NCI-H2107 treated with DMSO at 0.1 percent for 48 hours (cell line): ENCODE data around the gene TLR4.

Experiments used
- DNase-seq: peaks from one replicate; lab custom pipeline; 2025; ENCODE audit not compliant: unreplicated experiment; lab: John Stamatoyannopoulos, UW

Gene TLR4

GRCh38 chr9:117704024-117704575 is at the start of gene TLR4:
Gene TLR4, plus strand, starts transcription at chr9:117704403. Its CDS starts 70 bp downstream, at chr9:117704473.
- no peak for DNase-seq

- DNase-seq, result no peak
Observed at GRCh38 chr9:117656002-117656401, 48.2 kb upstream of the TLR4 start.

DNA sequence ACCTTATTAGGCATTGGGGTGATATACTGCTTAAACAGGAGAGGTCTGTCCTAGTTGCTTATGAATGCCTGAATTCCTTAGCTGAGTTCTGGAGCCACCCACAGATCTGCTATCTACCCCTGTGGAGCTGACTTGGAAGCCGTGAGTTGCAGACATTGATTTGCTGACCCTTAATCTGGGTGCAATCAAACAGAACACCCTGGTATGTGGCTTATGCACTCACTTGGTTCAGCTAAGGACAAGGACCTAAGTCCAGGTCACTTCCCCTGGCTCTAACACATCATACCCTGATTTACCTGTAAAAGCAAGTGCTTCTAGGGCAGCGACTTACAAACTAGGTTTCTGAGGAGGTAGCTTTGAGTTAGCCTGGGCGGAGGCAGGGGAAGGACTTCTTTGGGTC is 41.6 kb upstream of the TLR4 start:
- DNase-seq, result no peak

GRCh38 chr9:117664419-117664818 is 39.8 kb upstream of the TLR4 start:
- DNase-seq, result no peak

DNA sequence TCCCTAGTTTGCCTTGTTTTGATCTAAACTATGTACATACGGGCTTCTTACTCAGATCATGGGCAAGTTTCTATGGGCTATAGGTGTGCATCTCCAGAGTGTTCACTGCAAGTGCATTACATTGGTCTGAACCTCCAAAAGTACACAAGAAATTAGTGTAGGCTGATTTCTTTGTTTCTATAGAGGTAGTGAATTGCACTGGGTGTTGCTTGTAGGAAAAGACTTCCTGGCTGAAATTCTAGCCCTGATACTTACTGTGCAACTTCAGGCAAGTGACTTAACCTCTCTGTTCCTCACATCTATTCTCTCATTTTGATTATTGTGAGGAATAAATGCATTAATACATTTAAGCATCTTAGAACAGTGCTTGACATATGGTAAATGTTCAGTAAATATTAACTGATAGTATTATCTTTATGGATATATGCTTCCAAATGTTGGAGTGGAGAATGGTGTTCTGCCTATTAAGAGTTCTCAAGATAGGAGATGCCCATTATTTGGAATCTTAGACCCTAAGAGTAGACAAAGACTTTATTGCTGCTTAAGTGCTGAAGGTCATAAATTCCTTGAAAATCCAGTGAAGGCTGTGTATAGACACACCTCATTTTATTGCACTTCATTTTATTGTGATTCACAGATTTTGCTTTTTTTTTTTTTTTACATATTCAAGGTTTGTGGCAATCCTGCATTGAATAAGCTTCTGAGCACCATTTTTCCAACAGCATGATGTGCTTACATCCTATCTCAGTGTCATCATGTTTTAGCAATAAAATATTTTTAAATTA is 38.4 kb upstream of the TLR4 start:
- no peak for DNase-seq

DNA sequence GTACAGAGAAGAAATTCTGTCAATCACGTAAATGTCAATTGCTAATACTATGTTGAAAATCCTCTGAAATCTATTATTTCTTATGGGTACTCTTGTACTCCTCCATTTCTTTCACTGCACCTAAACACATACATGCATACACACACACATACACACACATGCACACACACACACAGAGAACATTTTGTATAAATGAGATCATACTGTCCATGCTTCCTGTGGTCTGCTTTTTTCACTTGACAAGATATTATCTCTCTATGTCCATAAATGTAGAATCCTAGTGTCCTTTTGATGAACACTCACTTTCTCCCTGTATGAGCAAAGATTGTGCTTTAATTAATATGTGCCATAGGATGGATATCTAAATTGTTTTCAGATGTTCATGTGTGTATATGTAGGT is 32.7 kb upstream of the TLR4 start:
- DNase-seq, result no peak

DNA sequence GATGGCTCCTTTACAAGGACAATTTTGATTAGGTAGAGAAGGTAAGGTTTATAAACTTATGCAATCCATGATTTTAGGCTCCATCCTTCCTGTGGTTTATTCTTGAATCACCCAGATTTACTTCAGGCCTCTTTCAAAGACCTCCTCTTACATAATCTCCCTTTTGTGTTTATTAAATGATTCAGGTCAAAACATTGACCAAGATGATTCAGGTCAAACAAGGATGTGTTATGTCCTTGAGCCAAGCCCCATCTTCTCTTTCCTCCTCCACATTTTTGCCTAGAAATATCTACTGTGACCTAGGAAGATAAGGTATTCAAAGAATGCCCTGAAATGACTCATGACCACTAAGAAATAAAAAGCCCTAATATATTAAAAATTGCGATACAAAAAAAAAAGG is 31.8 kb upstream of the TLR4 start:
- no peak for DNase-seq

GRCh38 chr9:117677572-117677971 is 26.6 kb upstream of the TLR4 start:
- no peak for DNase-seq

DNA sequence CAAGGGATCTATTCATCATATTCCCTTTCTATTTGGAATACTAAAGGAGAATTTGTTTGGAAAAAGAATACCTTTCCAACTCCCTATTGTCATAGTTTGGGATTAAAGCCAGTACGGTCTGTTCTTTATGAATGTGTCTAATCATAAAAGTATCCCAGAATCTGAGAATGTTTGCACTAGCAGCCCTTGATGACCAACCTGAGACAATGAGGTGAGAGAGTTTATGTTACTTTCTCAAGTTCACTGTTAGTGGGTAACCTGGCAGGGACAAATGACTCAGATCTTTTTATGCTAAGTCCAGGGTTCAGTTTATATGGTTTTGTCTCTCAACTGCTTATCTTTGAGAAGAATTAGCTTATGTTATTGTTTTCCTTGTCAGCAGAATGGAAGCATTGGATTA is 25.3 kb upstream of the TLR4 start:
- no peak for DNase-seq

DNA sequence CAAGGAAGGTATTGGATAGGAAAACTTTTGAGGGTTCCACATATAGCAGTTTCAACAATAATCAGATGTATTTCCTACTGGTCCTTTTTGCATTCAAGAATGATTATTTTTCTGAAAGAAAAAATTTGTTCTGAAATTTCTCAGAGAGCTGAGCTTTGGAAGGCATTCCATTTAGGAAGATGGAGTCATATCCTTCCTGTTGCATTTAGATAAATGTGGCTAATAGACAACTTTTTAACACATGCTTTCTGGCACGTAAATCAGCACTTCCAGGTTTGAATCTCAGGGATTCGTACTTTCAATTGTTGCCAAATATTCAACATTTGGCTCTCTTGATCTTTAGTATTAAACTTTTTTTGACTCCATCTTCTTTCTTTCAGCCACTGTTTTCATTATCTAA is 24.8 kb upstream of the TLR4 start:
- DNase-seq, result no peak

- no peak for DNase-seq
Observed at GRCh38 chr9:117681888-117682287, 22.3 kb upstream of the TLR4 start.

GRCh38 chr9:117682955-117683710 is 21.1 kb upstream of the TLR4 start:
- DNase-seq, result no peak

- DNase-seq, result no peak
Observed at GRCh38 chr9:117687532-117687931, 16.7 kb upstream of the TLR4 start.

- DNase-seq, result no peak
Observed at GRCh38 chr9:117691367-117691766, 12.8 kb upstream of the TLR4 start.

DNA sequence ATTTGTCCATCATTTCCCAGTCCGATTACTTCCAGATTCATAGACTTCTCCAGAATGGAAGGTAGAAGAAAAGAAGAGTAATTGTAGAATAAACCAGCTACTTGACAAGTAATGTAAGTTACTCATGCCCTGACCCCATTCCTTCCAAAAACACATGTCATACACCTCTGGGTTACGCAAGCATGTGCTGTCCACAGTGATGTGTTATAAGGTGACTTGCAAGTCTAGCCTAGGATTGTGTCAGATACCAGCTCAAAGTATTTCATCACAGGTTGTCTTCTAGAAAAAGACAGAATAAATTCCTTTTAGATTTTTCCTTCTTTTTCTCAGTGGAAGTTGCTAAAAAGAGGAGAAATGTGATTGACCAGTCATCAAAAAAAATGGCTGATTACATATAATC is 8.0 kb upstream of the TLR4 start:
- no peak for DNase-seq

GRCh38 chr9:117697046-117697445 is 7.2 kb upstream of the TLR4 start:
- no peak for DNase-seq

DNA sequence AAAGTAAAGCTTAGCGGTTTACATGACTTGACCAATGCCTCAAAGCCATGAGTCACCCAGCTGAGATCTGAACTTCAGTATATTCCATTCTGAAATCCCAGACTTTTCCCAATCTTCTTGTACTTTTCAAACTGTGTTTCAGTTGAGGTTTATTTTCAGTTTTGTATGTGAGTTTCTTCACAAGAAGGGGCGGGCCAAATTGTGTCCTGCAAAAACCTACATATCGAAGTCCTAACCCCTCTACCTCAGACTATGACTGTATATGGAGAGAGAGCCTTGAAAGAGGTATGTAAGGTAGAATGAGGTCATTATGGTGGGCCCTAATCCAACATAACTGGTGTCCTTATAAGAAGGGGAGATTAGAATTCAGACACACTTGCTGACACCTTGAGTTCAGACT is 666 bp upstream of the TLR4 start:
- DNase-seq, result no peak

DNA sequence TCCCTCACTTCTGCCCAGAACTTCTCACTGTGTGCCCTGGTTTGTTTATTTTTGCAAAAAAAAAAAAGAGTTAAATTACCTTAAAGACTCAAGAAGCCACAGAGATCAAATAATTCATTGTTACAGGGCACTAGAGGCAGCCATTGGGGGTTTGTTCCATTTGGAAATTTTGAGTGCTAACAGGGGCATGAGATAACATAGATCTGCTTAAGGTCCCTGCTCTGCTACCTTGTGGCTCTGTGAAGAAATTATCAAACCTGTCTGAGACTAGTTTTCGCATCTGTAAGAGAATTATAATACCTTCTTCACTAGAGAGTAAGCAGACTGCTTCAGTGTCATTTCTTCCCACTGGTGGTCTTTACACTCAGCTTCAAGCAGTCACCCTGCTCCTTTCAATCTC is 394 bp downstream of the TLR4 start:
- no peak for DNase-seq

DNA sequence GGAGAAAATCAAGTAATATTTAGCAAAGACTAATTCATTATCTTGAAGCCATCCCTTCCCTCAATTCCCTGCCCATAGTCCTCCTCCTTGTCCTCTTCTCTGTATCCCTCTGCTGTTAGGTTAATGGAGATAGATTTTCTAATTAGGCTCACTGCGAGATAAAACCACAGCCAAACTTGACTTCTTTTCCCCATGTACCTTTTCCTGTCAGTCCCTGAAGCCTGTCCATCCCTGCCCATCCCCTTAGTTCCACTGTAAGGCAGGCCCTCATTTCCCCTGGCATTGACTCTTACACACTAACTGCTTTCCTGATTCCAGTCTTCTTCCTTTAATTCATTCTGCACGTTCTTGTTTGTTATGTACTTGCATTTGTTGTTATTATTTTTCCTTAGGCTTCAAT is 1.2 kb downstream of the TLR4 start:
- no peak for DNase-seq

DNA sequence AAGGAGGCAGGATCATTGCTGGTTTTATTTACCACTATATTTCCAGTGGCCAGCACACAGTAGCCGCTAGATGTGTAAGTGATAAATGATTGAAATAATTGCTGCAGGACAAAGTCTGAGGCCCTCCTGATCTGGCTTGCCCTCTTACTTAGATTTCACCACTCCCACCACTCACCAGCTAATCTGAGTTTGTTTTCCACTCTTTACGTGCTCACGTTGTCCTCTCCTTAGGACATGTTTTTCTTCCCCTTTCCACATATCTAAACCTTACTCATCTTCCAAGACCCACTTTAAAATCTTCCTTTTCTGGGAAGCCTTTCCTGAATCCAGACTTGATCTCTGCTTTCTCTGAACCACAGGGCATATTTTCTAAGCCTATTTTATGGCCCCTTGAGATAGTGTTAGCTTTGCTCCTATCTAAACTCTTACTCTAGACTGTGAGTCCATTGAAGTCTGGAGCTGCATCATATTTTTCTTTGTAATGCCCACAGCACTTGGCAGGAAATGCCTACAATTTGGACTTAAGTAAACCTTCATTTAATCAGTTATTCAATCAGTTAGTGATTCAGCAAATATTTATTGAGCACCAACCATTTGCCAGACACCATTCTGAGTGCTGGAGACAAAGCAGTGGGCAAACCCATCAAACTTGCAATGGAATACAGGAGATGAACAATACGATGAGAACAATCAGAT is 2.4 kb downstream of the TLR4 start:
- DNase-seq, result no peak

DNA sequence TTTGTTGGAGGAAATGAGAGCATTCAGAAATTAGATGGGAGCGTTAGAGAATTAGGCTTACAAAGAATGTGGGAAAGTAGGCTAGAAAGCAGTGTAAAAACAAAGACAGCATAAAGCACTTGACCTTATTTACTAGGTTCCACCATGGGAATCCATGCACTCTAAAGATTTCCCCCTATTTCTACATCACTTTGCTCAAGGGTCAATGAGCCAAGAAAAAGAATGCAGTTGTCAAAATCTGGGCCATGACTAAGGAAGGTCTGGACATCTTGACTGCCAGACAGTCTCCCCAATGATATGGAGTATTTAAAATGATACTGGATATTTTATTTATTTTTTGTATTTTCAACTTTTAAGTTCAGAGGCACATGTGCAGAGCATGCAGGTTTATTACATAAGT is 3.4 kb downstream of the TLR4 start:
- DNase-seq, result no peak

DNA sequence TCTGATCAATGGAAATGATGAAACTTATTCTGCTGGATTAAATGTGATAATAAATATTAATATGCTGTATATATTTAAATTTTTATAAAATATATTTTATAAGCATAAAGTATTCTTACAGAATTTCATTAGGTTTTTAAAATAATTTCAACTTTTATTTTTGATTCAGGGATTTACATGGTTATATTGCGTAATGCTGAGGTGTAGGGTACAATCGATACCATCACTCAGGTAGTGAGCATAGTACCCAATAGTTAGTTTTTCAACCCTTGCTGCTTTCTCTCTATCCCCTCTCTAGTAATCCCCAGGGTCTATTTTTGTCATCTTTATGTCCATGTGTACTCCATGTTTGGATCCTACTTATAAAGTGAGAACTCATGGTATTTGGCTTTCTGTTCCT is 5.7 kb downstream of the TLR4 start:
- no peak for DNase-seq
